Stomach smooth muscle (tissue), 2 donors: ENCODE results near the gene VIPR1.
A peak's percentile ranks its signal among the peaks of the same experiment; 100 is the strongest.
"Not testable (repeated sequence)": the region's sequence is repeated elsewhere in the genome, so short reads cannot be mapped to it uniquely, and the experiment has no call there.

Experiments used
- H3K27ac ChIP-seq: one replicate; pipeline ENCODE4 v1.7.0; 2013; ENCODE audit warnings: mild to moderate bottlenecking, low read length, inconsistent platforms
- H3K27me3 ChIP-seq, 2 donors: one replicate each; pipeline ENCODE4 v1.7.0; 2013; ENCODE audit warnings: low read length in 2 of 2; ENCODE audit not compliant: insufficient read depth in 2 of 2, control insufficient read depth in 1 of 2
- H3K36me3 ChIP-seq, 2 donors: one replicate each; pipeline ENCODE4 v1.7.0; 2013; ENCODE audit warnings: low read length in 2 of 2; ENCODE audit not compliant: control insufficient read depth in 2 of 2, insufficient read depth in 2 of 2
- H3K4me1 ChIP-seq: one replicate; pipeline ENCODE4 v1.7.0; 2013; ENCODE audit warnings: low read length; ENCODE audit not compliant: control insufficient read depth, insufficient read depth
- H3K4me3 ChIP-seq, 2 donors: one replicate each; pipeline ENCODE4 v1.7.0; 2013; ENCODE audit warnings: low read length in 2 of 2
- H3K9ac ChIP-seq, 2 donors: one replicate each; pipeline ENCODE4 v1.7.0; 2013; ENCODE audit warnings: low read length in 2 of 2, mild to moderate bottlenecking in 1 of 2
- H3K9me3 ChIP-seq, 2 donors: one replicate each; pipeline ENCODE4 v1.7.0; 2013; ENCODE audit warnings: low read length in 2 of 2; ENCODE audit not compliant: control insufficient read depth in 2 of 2
- donor health status: healthy.
- donor health status: Pancreatic carcinoma.

VIPR1 gene

GRCh38 chr3:42549131-42549530 lies 46.7 kb downstream of the VIPR1 start:
- no peak overlapping the region for H3K4me3 ChIP-seq
- no peak overlapping the region for H3K27ac ChIP-seq
- H3K27me3 ChIP-seq: no peaks in the 10 kb centered on the region
- peaks cover 21% of the 10 kb centered on the region for H3K4me1 ChIP-seq
- H3K9me3 ChIP-seq: no peaks in the 10 kb centered on the region
- H3K36me3 ChIP-seq: peaks cover 30% of the 10 kb centered on the region in 2 donors
- no peak overlapping the region for H3K9ac ChIP-seq

- H3K27ac ChIP-seq: no peak overlapping the region
- H3K36me3 ChIP-seq: peaks cover 31 to 32% of the 10 kb centered on the region in 2 donors
- H3K9ac ChIP-seq: no peak overlapping the region
- peaks cover 10% of the 10 kb centered on the region for H3K4me1 ChIP-seq
- H3K9me3 ChIP-seq: no peaks in the 10 kb centered on the region
- H3K27me3 ChIP-seq: no peaks in the 10 kb centered on the region
- no peak overlapping the region for H3K4me3 ChIP-seq
Measured at GRCh38 chr3:42550250-42550649, 47.8 kb downstream of the VIPR1 start.

GRCh38 chr3:42552830-42553229 lies 50.4 kb downstream of the VIPR1 start:
- Histone ChIP-seq H3K4me3 (no peak overlapping the region), H3K9ac (no peak overlapping the region), H3K27me3 (no peaks in the 10 kb centered on the region), H3K36me3 (peaks cover 52 to 53% of the 10 kb centered on the region in 2 donors), H3K4me1 (no peaks in the 10 kb centered on the region), H3K9me3 (no peaks in the 10 kb centered on the region), H3K27ac (no peak overlapping the region)

DNA sequence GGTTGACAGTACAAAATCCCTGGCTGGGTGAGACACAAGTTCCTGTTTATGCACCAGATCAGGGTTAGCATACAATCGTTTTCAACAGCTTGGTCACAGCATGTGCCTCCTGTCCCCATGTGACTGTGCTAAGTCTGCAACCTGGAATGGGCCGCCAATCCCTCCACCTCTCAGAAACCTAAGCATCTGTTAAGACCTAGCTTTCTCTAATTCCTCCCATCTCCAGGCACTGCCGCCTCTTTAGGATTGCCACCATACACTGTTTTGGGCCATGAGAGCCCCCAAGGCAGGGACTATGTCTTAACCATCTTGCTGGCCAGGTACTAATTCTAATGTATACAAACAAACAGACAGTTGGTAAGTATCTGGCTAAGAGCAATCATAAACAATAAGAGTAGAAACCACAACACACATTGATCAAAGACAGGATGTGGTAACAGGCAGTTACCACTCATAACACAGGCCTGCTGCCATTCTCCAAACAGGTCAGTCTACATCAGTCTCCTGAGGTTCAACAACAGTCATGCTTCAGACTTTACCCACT lies 53.7 kb downstream of the VIPR1 start:
- H3K36me3 ChIP-seq: peaks cover 49 to 59% of the 10 kb centered on the region in 2 donors
- H3K4me1 ChIP-seq: no peaks in the 10 kb centered on the region
- H3K9ac ChIP-seq: no peak overlapping the region
- H3K4me3 ChIP-seq: no peak overlapping the region
- H3K27ac ChIP-seq: no peak overlapping the region
- no peaks in the 10 kb centered on the region for H3K9me3 ChIP-seq
- H3K27me3 ChIP-seq: no peaks in the 10 kb centered on the region

- H3K9me3 ChIP-seq, H3K27ac ChIP-seq, H3K4me1 ChIP-seq, H3K27me3 ChIP-seq, H3K4me3 ChIP-seq, H3K9ac ChIP-seq: not testable (repeated sequence)
- H3K36me3 ChIP-seq: peaks cover 50 to 64% of the 10 kb centered on the region in 2 donors
Measured at GRCh38 chr3:42556817-42557216, 54.4 kb downstream of the VIPR1 start.

DNA sequence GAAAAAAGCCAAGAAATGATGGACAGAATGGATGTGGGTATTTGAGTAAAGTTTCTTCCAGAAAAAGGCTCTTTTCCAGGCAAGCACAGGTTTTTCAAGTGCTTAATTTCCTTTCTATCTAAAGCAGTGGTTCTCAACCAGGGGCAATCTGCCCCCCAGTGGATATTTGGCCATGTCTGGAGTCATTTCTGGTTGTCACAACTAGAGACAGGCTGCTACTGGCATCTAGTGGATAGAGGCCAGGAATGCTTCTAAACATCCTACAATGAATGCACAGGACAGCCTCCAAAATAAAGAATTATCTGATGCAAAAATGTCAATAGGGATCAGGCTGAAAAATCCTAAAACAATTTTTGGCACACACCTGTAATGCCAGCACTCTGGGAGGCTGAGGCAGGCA lies 55.4 kb downstream of the VIPR1 start:
- Histone ChIP-seq H3K9ac (no peak overlapping the region), H3K27me3 (no peaks in the 10 kb centered on the region), H3K4me1 (peaks cover 3% of the 10 kb centered on the region), H3K4me3 (no peak overlapping the region), H3K9me3 (no peaks in the 10 kb centered on the region), H3K27ac (no peak overlapping the region), H3K36me3 (peaks cover 59% of the 10 kb centered on the region in 2 donors)

- Histone ChIP-seq H3K36me3 (peaks cover 39 to 48% of the 10 kb centered on the region in 2 donors), H3K27ac (no peak overlapping the region), H3K27me3 (no peaks in the 10 kb centered on the region), H3K9ac (peak overlapping the region in 1 of 2 donors; percentile 2), H3K9me3 (no peaks in the 10 kb centered on the region), H3K4me1 (peaks cover 3% of the 10 kb centered on the region), H3K4me3 (no peak overlapping the region)
Measured at GRCh38 chr3:42562047-42562907, 59.8 kb downstream of the VIPR1 start.

DNA sequence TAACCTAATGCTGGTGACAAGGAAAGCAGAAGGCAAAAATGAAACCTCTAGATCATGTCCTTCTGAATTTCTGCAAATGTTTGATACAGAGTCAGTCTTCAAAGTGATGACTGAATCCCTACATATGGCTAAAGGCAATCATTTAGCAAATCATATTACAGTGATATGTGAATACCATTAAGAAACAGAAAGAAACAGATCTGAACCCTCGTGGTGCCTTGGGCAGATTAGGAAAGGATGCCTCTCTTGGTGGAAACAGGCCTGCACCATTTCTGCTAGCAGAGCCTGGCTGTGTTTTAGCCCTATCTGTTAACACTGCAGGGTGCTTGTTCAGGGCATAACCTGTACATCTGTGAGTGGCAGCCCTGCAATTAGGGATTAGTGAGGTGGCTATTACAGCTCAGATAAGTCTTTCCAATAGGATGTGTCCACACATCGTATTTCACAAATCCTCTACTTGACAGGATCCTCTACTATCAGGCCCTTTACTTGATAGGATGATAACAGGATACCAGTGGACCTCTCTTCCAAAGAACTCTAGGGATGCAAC lies 67.2 kb downstream of the VIPR1 start:
- H3K9me3 ChIP-seq: no peaks in the 10 kb centered on the region
- H3K27me3 ChIP-seq: no peaks in the 10 kb centered on the region
- H3K4me3 ChIP-seq: no peak overlapping the region
- H3K36me3 ChIP-seq: peaks cover 20% of the 10 kb centered on the region in 2 donors
- no peak overlapping the region for H3K27ac ChIP-seq
- no peaks in the 10 kb centered on the region for H3K4me1 ChIP-seq
- H3K9ac ChIP-seq: no peak overlapping the region

GRCh38 chr3:42572278-42572677 lies 69.8 kb downstream of the VIPR1 start:
- H3K4me3 ChIP-seq: no peak overlapping the region
- no peak overlapping the region for H3K27ac ChIP-seq
- H3K9me3 ChIP-seq: peaks cover 0 to 3% of the 10 kb centered on the region in 2 donors
- H3K9ac ChIP-seq: no peak overlapping the region
- H3K27me3 ChIP-seq: no peaks in the 10 kb centered on the region
- peaks cover 10 to 21% of the 10 kb centered on the region in 2 donors for H3K36me3 ChIP-seq
- H3K4me1 ChIP-seq: no peaks in the 10 kb centered on the region

DNA sequence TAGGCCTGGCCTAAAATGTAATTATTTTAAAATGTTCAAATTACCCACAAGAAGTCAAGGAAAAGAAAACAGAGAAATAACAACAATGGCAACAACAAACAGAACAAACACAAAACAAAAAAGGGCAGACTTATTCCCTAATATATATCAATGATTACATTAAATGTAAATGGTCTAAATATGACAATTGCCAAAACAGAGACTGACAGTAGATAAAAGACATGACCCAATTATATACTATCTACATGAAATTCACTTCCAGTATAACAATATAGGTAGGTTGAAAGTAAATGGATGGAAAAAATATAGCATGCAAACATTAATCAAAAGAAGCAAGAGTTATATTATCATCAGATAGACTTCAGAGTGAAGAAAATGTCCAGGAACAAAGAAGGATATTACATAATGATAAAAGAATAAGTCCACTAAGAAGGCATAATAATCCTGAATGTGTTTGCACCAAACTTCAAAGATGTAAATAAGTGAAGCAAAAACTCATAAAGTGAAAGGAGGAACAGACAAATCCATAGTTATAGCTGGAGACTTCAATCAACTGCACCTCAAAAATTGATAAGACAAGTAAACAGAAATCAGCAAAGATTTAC lies 72.8 kb downstream of the VIPR1 start:
- H3K4me1 ChIP-seq: no peaks in the 10 kb centered on the region
- no peaks in the 10 kb centered on the region for H3K27me3 ChIP-seq
- H3K9ac ChIP-seq: no peak overlapping the region
- no peak overlapping the region for H3K4me3 ChIP-seq
- peaks cover 5 to 13% of the 10 kb centered on the region in 2 donors for H3K36me3 ChIP-seq
- H3K27ac ChIP-seq: no peak overlapping the region
- H3K9me3 ChIP-seq: peaks cover 0 to 3% of the 10 kb centered on the region in 2 donors
